Endometrium (tissue), 2 donors: ENCODE results near the gene SFT2D3.

Source experiments
- FAIRE-seq: peaks from 2 replicates; lab custom pipeline; 2012; peaks lifted over from hg19 to GRCh38; lab: Jason Lieb, UNC
- donor health status: control.
- donor health status: control.

Gene SFT2D3

GRCh38 chr2:127681976-127682857 lies 19.1 kb upstream of the SFT2D3 start:
- no peak for FAIRE-seq

GRCh38 chr2:127683056-127683455 lies 18.2 kb upstream of the SFT2D3 start:
- FAIRE-seq, result no peak

GRCh38 chr2:127683757-127684156 lies 17.5 kb upstream of the SFT2D3 start:
- FAIRE-seq, result no peak

GRCh38 chr2:127685410-127686080 lies 15.8 kb upstream of the SFT2D3 start:
- no peak for FAIRE-seq

- no peak for FAIRE-seq
Measured at GRCh38 chr2:127688405-127688804, 12.9 kb upstream of the SFT2D3 start.

- no peak for FAIRE-seq
Measured at GRCh38 chr2:127690696-127691095, 10.6 kb upstream of the SFT2D3 start.

- no peak for FAIRE-seq
Measured at GRCh38 chr2:127694986-127695385, 6.3 kb upstream of the SFT2D3 start.

- FAIRE-seq, result no peak
Measured at GRCh38 chr2:127695491-127696472, 5.5 kb upstream of the SFT2D3 start.

- FAIRE-seq, result no peak
Measured at GRCh38 chr2:127697482-127698180, 3.7 kb upstream of the SFT2D3 start.

GRCh38 chr2:127698553-127699355 lies 2.5 kb upstream of the SFT2D3 start:
- FAIRE-seq, result no peak

GRCh38 chr2:127700527-127701192 lies 637 bp upstream of the SFT2D3 start:
- FAIRE-seq, result no peak

- FAIRE-seq, result no peak
Measured at GRCh38 chr2:127701651-127702394, 526 bp downstream of the SFT2D3 start.

GRCh38 chr2:127702395-127703009 lies 1.2 kb downstream of the SFT2D3 start:
- no peak for FAIRE-seq

GRCh38 chr2:127703282-127703681 lies 2.0 kb downstream of the SFT2D3 start:
- FAIRE-seq, result no peak

GRCh38 chr2:127704641-127705390 lies 3.5 kb downstream of the SFT2D3 start:
- no peak for FAIRE-seq

- FAIRE-seq, result no peak
Measured at GRCh38 chr2:127705391-127706065, 4.2 kb downstream of the SFT2D3 start.

- no peak for FAIRE-seq
Measured at GRCh38 chr2:127706215-127706990, 5.1 kb downstream of the SFT2D3 start.
